GM23338 (cell line): ENCODE data around the gene RAVER1.

Experiments
- CREB1 ChIP-seq: fragments of 250-450 bp; sonication (Bioruptor Pico); IDR thresholded peaks from 2 replicates; pipeline ENCODE4 v1.5.0; 2020; ENCODE audit warnings: low read depth, mild to moderate bottlenecking, moderate library complexity
- CTCF ChIP-seq, 2 experiments: fragments of 200-600 bp in 1 of 2; sonication (generic) in 1 of 2; conservative IDR thresholded peaks; 2 replicates each; pipeline versions ENCODE4 v1.5.1 to v1.6.1; 2016 to 2017; ENCODE audit warnings: antibody characterized with exemption in 2 of 2, low read depth in 2 of 2, mild to moderate bottlenecking in 2 of 2, moderate library complexity in 1 of 2
- ETS1 ChIP-seq: IDR thresholded peaks from 2 replicates; pipeline ENCODE4 v1.6.1; 2016; ENCODE audit warnings: antibody characterized with exemption
- EZH2 ChIP-seq: fragments of 200-600 bp; sonication (generic); IDR thresholded peaks from one replicate; pipeline ENCODE4 v1.8.0; 2017; ENCODE audit warnings: antibody characterized with exemption, mild to moderate bottlenecking, low read depth; ENCODE audit not compliant: unreplicated experiment
- EZH2phosphoT487 ChIP-seq: fragments of 200-600 bp; sonication (generic); IDR thresholded peaks from one replicate; pipeline ENCODE4 v1.8.1; 2018; ENCODE audit warnings: antibody characterized with exemption; ENCODE audit not compliant: unreplicated experiment
- JUNB ChIP-seq: IDR thresholded peaks from one replicate; pipeline ENCODE4 v1.6.1; 2016; ENCODE audit warnings: antibody characterized with exemption; ENCODE audit not compliant: unreplicated experiment
- NANOG ChIP-seq: IDR thresholded peaks from 2 replicates; pipeline ENCODE4 v1.6.1; 2016; ENCODE audit warnings: antibody characterized with exemption, borderline replicate concordance
- POLR2AphosphoS5 ChIP-seq: IDR thresholded peaks from 2 replicates; pipeline ENCODE4 v1.6.1; 2016; ENCODE audit warnings: antibody characterized with exemption, low read depth
- REST ChIP-seq: IDR thresholded peaks from one replicate; pipeline ENCODE4 v1.6.1; 2018; ENCODE audit warnings: antibody characterized with exemption; ENCODE audit not compliant: unreplicated experiment
- STAT1 ChIP-seq: IDR thresholded peaks from one replicate; pipeline ENCODE4 v1.6.1; 2016; ENCODE audit warnings: antibody characterized with exemption; ENCODE audit not compliant: unreplicated experiment
- ZNF114 ChIP-seq: fragments of 250-450 bp; sonication (Bioruptor Pico); IDR thresholded peaks from 2 replicates; pipeline ENCODE4 v1.5.0; 2020; ENCODE audit warnings: mild to moderate bottlenecking, moderate library complexity
- ZNF331 ChIP-seq: fragments of 250-450 bp; sonication (Bioruptor Pico); IDR thresholded peaks from 2 replicates; pipeline ENCODE4 v1.5.0; 2020; ENCODE audit warnings: low read depth, mild to moderate bottlenecking, moderate library complexity

GRCh38 chr19:10274589-10274988 is 58.7 kb downstream of the RAVER1 start:
- TF ChIP-seq CTCF (conservative IDR thresholded peaks at IDR 0.05; ENCODE audit: low read depth in 2 of 2) (no peak), EZH2phosphoT487 (no peak), EZH2 (no peak), JUNB (no peak), REST (no peak), POLR2AphosphoS5 (no peak), ZNF331 (CRISPR knock-in tag) (no peak), CREB1 (CRISPR knock-in tag) (no peak), STAT1 (no peak), NANOG (no peak), ZNF114 (CRISPR knock-in tag) (no peak), ETS1 (no peak)
